Measurements from ENCODE around the gene ANO6. TPM values are rescaled to one million over a fixed set of nuclear protein-coding genes. Genes with fewer than 3 reads are reported as not detected.
A peak's percentile ranks its signal among the peaks of the same experiment; 100 is the strongest.

ANO6 gene
- total RNA-seq, 1 donor from 2014 or later = 85.0 TPM

DNA sequence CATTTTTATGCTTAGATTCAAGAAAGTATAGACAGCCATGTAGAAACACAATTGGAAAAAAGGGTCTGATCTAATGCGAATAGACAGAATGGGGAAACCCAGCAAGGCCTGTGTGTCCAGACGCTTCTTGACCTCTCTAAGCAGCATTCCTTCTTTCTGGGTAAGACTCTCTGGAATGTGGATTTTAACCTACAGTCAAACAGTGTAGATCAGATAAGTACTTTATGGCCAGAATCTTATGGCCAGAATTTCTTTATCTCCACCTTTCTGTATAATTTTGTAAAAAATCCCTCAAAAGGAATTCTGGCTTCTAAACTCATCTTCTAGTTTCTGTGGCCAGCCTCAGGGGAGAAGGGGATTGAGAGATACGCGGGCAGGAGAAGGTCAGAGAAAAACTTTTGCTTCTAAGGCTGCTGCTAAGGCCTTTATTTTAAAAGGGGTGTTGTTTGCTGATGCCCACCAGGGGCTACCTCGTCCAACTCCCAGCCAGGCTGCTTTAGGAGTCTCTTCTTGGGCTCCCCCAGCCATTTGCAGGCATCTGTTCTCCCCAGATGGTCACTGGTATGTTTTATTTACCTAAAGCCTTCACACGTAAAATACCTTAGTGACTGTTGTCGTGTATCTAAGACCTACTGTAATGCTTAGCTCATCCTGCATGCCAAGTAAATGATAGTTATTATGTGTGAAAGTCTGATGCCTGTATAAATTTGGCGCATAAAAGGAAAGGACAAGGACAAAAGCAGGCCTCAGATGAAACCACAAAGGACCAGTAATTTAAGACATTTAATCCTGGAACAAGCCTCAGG lies 68.4 kb downstream of the ANO6 start:
- Histone ChIP-seq H3K9me3 (no peaks in the 10 kb centered on the region), H3K36me3 (peaks cover 6% of the 10 kb centered on the region), H3K27me3 (no peaks in the 10 kb centered on the region), H3K27ac (peak overlapping the region; percentile 9), H3K4me3 (no peak overlapping the region), H3K4me1 (peaks cover 26% of the 10 kb centered on the region)
- ATAC-seq (peak; percentile 71), DNase-seq (no peak)
- intact Hi-C loops (cut with DNase I) = no loop called here
- TF ChIP-seq, protein P1, sequence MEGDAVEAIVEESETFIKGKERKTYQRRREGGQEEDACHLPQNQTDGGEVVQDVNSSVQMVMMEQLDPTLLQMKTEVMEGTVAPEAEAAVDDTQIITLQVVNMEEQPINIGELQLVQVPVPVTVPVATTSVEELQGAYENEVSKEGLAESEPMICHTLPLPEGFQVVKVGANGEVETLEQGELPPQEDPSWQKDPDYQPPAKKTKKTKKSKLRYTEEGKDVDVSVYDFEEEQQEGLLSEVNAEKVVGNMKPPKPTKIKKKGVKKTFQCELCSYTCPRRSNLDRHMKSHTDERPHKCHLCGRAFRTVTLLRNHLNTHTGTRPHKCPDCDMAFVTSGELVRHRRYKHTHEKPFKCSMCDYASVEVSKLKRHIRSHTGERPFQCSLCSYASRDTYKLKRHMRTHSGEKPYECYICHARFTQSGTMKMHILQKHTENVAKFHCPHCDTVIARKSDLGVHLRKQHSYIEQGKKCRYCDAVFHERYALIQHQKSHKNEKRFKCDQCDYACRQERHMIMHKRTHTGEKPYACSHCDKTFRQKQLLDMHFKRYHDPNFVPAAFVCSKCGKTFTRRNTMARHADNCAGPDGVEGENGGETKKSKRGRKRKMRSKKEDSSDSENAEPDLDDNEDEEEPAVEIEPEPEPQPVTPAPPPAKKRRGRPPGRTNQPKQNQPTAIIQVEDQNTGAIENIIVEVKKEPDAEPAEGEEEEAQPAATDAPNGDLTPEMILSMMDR (IDR thresholded peaks at IDR 0.05) = no peak

DNA sequence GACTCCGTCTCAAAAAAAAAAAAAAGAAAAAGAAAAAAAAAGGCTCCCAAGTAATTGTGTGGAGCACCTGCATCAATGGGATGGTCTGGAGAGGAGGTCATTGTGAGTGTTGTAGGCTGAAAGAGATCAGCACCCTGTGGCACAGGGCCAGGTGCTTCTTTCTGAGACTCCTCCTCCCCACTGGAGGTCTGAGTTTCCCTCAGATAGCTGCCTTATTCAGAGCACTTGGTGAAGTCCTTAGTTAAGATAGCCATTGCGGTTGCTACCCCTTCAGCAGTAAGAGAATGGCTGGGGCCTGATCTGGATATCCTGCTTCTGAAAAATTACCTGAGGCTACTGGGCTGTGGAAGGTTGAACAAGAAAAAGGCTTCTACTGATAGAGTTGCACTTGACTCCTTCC lies 69.8 kb downstream of the ANO6 start:
- TF ChIP-seq, protein P1 (IDR thresholded peaks at IDR 0.05) = no peak
- no peaks in the 10 kb centered on the region for H3K27me3 ChIP-seq
- intact Hi-C loops (cut with DNase I) = no loop called here
- H3K9me3 ChIP-seq = no peaks in the 10 kb centered on the region
- peaks cover 6% of the 10 kb centered on the region for H3K36me3 ChIP-seq
- H3K4me3 ChIP-seq = no peak overlapping the region
- no peak overlapping the region for H3K27ac ChIP-seq
- peaks cover 19% of the 10 kb centered on the region for H3K4me1 ChIP-seq
- ATAC-seq (no peak), DNase-seq (no peak)

DNA sequence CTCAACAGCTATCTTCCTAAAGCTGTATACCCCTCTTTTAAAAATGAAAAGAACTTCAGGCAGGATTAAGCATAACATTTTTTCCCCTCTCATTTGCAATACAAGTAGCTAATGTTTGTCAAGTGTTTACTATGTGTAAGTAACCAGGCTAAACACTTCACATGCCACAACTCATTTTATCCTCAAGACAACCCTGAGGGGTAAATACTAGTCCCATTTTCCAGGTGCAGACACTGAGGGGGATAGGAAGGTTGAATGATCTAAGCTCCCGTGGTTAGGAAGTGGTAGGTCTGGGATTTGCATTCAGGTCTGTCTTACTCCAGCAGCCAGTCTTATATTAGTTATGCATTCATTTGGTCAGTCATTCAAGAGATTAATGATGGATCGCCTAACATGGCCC lies 70.7 kb downstream of the ANO6 start:
- TF ChIP-seq, protein P1 (IDR thresholded peaks at IDR 0.05) = no peak
- Histone ChIP-seq H3K27ac (no peak overlapping the region), H3K4me1 (peaks cover 19% of the 10 kb centered on the region), H3K9me3 (no peaks in the 10 kb centered on the region), H3K36me3 (peaks cover 6% of the 10 kb centered on the region), H3K4me3 (no peak overlapping the region), H3K27me3 (no peaks in the 10 kb centered on the region)
- ATAC-seq (no peak), DNase-seq (no peak)
- intact Hi-C loops (cut with DNase I) = no loop called here

DNA sequence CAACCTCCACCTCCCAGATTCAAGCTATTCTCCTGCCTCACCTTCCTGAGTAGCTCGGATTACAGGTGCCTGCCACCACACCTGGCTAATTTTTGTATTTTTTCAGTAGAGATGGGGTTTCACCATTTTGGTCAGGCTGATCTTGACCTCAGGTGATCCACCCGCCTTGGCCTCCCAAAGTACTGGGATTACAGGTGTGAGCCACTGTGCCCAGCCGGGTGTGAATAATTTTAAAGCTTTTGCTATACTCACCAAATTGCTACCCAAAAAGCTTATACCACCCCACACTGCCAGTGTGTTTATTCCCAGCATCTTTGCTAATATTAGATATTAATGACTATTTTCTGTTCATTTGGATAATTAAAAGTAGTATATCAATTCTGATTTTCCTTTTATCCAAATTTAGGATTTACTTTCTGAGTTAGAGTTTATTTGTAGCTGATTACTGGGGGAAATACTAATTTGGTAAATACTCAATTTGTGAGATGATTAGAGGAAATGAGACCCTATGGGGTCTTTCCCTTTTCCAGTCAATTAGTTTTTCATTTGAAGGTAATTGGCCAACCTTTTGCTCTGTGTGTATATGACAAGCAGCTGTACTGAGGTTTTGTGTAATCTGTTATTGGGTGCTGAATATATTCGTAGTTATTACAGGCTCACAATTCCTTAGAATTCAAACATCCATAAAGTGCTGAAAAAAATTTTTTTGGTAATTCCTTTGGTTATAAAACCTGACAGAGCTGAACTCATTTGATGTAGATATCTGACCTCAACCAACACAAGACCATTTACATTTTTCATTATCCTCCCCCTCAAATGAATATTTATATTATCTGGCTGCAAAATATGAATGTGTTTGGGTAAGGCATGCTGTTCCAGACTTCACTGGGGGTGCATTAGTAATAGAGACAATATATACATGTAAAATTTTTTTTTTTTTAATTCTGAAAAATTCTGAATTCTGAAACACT lies 73.6 kb downstream of the ANO6 start:
- Histone ChIP-seq H3K36me3 (no peaks in the 10 kb centered on the region), H3K4me3 (no peak overlapping the region), H3K4me1 (peaks cover 8% of the 10 kb centered on the region), H3K27me3 (no peaks in the 10 kb centered on the region), H3K9me3 (no peaks in the 10 kb centered on the region), H3K27ac (no peak overlapping the region)
- TF ChIP-seq, protein P1 (IDR thresholded peaks at IDR 0.05) = no peak
- intact Hi-C loops (cut with DNase I) = no loop called here
- ATAC-seq = no peak
- DNase-seq = no peak

DNA sequence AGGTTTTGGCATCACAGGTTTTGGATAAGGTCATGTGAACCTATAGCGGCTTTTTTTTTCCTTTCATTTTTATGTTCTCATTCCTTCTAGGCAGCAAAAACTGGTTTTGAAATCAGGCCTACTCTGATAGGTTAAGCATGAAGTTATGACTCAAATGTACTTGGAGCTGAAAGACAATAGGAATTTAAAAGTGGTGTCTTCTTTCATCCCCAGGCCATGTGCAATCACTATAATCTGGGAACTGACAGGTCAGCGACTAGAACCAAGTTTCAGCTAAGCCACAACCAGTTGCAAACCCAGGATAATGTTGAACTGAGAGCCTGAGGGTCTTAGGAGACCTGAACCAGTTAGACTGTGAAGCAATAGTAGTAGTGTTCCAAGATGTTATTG lies 74.3 kb downstream of the ANO6 start:
- no peaks in the 10 kb centered on the region for H3K27me3 ChIP-seq
- H3K36me3 ChIP-seq = no peaks in the 10 kb centered on the region
- H3K4me3 ChIP-seq = no peak overlapping the region
- no peak overlapping the region for H3K27ac ChIP-seq
- TF ChIP-seq, protein P1 (IDR thresholded peaks at IDR 0.05) = no peak
- ATAC-seq (no peak), DNase-seq (no peak)
- peaks cover 1% of the 10 kb centered on the region for H3K4me1 ChIP-seq
- no peaks in the 10 kb centered on the region for H3K9me3 ChIP-seq
- intact Hi-C loops (cut with DNase I) = no loop called here
